HepG2 (cell line): ENCODE results near the gene CFAP300. TPM values are rescaled to one million over a fixed set of nuclear protein-coding genes. Genes with fewer than 3 reads are reported as not detected.

Source experiments
- MIER3 ChIP-seq: IDR thresholded peaks from 2 replicates; pipeline ENCODE4 v1.6.1; 2016; ENCODE audit warnings: missing compliant biosample characterization, borderline replicate concordance
- RFX5 ChIP-seq: IDR thresholded peaks from 2 replicates; pipeline ENCODE4 v1.6.1; 2011; ENCODE audit warnings: low read depth, low read length, improper control_type of control experiment
- ZBTB42 ChIP-seq: sonication (generic); formaldehyde crosslinking; IDR thresholded peaks from 2 replicates; pipeline ENCODE4 v1.5.0; 2020; ENCODE audit warnings: mild to moderate bottlenecking, missing genetic modification reagents
- ZHX1 ChIP-seq: sonication (generic); formaldehyde crosslinking; IDR thresholded peaks from 2 replicates; pipeline ENCODE4 v1.8.1; 2022; ENCODE audit warnings: low read depth, mild to moderate bottlenecking, missing genetic modification reagents
- ZNF362 ChIP-seq: sonication (generic); formaldehyde crosslinking; IDR thresholded peaks from 2 replicates; pipeline ENCODE4 v1.4.0; 2020; ENCODE audit warnings: missing genetic modification reagents, mild to moderate bottlenecking, borderline replicate concordance
- ZNF407 ChIP-seq: sonication (generic); formaldehyde crosslinking; IDR thresholded peaks from one replicate; pipeline ENCODE4 v1.5.1; 2020; ENCODE audit warnings: mild to moderate bottlenecking, missing genetic modification reagents; ENCODE audit errors: not compliant biosample characterization
- polyA plus RNA-seq, 8 experiments: library from polyadenylated mRNA; depleted of rRNA in 3 of 8; stranded (reverse) in 7 of 8; unstranded in 1 of 8; fragments of >200 nt; fragmentation: Illumina TruSeq in 4 of 8; extraction: Trizol in 4 of 8; gene quantifications; 2 replicates each; pipeline versions ENCODE4 v1.2.1 to v1.2.3, GENCODE V29; 2011 to 2016; ENCODE audit warnings: low read depth in 4 of 8, missing spikeins in 1 of 8, mixed read lengths in 1 of 8; ENCODE audit not compliant: insufficient read depth in 1 of 8
- total RNA-seq, 5 experiments: library from RNA; depleted of rRNA; stranded (reverse); fragments of >200 nt; fragmentation: Illumina TruSeq; extraction: Trizol; gene quantifications; 2 replicates each; pipeline ENCODE4 v1.2.3, GENCODE V29; 2016; ENCODE audit warnings: low read depth in 1 of 5
- TF ChIP-seq, protein P1 (sequence below): sonication (generic); formaldehyde crosslinking; IDR thresholded peaks from 2 replicates; pipeline ENCODE4 v1.5.0; 2020; ENCODE audit warnings: mild to moderate bottlenecking, missing genetic modification reagents

CFAP300 gene
- total and polyA plus RNA-seq, 2 of the 13 experiments (the other 11 are each of a cell fraction or from before 2014, with no cell fraction given) = not detected

- TF ChIP-seq ZNF407 (CRISPR knock-in tag) (no peak), ZBTB42 (CRISPR knock-in tag) (no peak), ZHX1 (no peak), MIER3 (CRISPR knock-in tag) (no peak), RFX5 (no peak), ZNF362 (no peak; the same call in 1 of the 2 replicates)
- TF ChIP-seq, protein P1, sequence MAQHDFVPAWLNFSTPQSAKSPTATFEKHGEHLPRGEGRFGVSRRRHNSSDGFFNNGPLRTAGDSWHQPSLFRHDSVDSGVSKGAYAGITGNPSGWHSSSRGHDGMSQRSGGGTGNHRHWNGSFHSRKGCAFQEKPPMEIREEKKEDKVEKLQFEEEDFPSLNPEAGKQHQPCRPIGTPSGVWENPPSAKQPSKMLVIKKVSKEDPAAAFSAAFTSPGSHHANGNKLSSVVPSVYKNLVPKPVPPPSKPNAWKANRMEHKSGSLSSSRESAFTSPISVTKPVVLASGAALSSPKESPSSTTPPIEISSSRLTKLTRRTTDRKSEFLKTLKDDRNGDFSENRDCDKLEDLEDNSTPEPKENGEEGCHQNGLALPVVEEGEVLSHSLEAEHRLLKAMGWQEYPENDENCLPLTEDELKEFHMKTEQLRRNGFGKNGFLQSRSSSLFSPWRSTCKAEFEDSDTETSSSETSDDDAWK (CRISPR knock-in tag) = no peak
Observed at GRCh38 chr11:102111011-102111786, 64.0 kb downstream of the CFAP300 start (continued).
